Stimulated activated CD4-positive, alpha-beta T cell treated with anti-CD3 and anti-CD28 coated beads, Interleukin-1b, Interleukin-23, amount 100 ng/mL, for 48 hours (primary cell): ENCODE results near the gene ASCC3.

Experiments
- DNase-seq: peaks from one replicate; pipeline ENCODE4 v3.0.0-alpha.2; 2020

The ASCC3 gene

DNA sequence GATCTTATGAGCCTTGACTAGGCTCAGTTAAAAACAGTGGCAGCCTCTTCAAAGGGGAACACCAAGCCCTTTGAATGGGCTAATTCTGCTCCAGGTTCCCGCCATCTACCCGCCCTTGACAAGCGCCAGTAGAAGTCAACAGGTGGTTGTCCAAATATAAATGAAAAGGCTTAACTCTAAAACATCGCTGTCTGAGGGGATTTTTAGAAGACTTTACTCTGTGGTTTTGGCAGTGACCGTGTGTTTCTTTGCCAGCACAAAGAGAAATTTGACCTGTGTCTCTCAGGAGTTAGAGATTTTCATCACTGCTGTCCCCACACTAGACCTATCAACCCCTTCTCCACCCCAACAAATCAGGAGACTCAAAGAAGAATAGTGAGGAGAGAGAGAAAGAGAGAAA lies 396.7 kb downstream of the ASCC3 start:
- no peak for DNase-seq

DNA sequence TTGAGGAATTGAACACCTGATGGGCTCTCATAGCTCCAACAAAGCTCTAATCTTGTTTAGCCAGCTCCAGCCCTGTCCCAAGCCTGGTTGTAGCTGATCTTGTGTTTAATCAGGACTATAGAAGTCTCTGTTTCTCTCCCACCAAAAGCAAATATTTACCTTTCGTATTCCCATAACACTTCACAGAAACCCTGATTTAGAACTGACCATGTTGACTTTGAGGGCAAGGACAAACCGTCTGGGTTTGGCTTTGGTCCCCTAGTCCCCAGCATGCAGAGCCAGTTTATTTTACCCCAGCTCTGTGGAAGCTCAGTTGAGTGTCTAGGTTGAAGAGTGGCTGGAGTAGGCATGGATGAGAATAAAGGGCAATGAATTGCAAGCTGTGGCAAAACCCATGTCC lies 398.4 kb downstream of the ASCC3 start:
- no peak for DNase-seq

DNA sequence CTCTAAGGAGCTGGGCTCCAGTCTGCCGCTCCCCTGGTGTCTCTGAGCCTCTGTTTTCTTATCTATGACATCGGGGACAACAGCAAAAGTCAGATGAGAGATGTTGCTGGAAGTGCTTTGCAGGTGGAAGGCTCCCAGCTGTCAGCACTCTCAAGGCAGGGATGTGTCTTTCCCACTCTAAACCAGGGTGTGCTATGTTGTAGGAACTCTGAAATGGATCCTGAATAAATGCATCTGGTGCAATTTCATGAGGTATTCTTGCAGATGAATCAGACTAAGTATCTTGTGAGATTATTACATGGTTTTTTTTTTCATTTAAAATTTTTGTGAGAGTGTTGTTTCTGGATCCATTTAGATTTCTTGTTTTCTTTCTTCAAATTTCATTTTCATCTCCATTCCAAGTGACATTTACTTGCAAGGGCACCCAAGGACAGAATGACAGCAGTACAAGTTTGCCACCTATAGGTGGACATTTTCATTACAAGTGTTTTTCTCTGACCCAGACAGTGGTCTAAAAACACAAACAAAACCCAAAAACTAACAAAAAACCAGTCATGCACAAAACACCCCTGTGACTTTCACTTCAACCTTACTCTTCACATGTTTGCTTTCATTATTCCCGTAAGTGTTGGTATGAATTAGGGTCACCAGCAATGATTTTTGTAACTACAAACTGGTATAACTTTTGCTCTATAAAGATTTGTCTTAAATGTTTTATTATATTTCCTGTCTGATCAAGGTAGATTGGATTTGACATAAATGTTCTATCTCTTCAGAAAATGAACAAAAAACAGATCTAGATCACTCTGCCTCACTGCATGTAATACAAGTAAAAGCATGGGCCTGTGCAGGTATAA lies 401.7 kb downstream of the ASCC3 start:
- no peak for DNase-seq

DNA sequence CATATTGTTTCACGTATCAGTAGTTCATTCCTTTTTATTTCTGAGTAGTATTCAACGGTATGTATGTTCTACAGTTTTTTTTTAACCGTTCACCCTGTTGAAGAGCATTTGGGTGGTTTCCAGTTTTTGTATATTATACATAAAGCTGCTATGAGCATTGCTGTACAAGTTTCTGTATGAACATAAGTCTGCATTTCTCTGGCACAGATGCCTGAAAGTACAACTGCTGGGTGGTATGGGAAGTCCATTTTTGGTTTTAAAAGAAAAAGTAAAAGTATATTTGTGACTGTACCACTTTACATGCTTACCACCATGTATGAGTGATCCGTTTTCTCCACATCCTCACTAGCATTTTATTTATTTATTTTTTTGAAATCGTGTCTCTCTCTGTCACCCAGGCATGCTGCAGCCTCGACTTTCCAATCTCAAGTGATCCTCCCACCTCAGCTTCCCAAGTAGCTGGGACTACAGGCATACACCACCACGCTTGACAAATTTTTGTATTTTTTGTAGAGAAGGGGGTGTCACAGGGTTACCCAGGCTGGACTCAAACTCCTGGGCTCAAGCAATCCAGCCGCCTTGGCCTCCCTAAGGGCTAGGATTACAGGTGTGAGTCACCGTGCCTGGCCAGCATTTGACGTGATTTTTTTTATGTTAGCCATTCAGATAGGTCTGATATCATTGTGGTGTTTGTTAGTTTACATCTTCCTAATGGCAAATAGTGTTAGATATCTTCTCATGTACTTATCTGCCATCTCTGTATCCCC lies 405.4 kb downstream of the ASCC3 start:
- no peak for DNase-seq

DNA sequence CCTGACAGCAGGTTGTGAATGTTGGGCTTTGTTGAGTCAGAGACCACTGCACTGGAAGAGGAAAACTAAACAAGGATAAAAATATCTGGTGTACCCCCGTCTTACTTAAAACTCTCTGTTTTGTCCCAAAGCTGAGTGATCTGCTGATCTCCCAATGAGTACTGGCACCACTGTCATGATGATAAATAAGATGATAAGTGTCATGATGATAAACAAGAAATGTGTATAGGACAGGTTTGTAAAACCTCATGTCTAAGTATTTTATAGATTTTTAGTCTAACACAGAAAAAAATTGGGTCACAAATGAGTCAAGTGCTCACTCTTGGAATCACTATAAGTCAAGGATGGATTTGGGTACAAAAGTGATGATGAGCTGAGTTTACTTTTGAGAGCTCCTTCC lies 407.9 kb downstream of the ASCC3 start:
- no peak for DNase-seq

DNA sequence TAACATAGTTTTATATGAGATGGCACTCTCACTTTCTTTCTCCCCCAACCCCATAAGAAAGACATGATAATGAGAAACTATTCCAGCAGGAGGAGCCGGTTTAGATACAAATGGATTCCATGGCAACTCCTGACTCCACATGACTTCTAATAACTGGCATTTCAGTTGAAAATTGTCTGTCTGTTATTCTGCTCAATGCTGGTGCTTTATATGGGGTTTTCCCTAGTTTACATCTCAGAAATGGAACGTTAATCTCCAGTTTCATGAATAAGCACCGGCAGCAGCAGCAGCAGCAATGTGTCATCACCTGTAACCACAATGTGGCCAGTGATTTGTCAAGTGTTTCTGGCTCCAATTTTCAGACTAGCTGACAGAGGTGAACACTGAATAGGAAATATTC lies 408.5 kb downstream of the ASCC3 start:
- peak; percentile 65 for DNase-seq

DNA sequence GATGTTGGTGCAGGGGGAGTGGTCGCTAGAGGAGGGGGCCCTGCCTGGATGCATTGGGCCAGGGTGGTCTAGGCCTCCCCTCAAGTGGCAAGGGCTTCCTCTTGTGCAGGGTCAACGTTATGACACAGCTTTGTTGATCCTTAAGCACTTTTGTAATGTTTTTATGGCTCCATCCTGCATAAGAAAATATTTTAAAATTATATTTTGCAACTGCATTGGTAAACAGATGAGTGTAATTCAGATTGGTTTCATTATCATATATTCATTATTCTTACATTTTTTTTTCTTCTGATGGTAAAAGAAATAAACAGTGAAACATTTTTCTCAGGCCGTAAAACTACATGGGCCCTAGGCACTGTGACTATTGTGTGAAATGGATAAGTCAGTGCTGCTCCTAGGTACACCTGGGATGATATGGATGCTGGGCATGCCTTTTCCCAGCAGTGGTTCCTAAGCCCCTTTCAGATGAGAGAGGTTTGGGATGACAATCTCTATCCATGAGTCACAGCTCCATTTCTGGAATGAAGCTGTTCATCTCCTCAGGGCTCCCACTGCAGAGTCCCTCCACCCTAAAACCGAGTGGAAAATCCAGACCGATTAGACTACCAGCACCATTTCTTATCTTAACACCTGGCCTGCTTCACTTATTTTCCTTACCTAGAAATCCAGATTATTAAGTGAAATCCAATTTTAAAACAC lies 410.6 kb downstream of the ASCC3 start:
- DNase-seq, result no peak

DNA sequence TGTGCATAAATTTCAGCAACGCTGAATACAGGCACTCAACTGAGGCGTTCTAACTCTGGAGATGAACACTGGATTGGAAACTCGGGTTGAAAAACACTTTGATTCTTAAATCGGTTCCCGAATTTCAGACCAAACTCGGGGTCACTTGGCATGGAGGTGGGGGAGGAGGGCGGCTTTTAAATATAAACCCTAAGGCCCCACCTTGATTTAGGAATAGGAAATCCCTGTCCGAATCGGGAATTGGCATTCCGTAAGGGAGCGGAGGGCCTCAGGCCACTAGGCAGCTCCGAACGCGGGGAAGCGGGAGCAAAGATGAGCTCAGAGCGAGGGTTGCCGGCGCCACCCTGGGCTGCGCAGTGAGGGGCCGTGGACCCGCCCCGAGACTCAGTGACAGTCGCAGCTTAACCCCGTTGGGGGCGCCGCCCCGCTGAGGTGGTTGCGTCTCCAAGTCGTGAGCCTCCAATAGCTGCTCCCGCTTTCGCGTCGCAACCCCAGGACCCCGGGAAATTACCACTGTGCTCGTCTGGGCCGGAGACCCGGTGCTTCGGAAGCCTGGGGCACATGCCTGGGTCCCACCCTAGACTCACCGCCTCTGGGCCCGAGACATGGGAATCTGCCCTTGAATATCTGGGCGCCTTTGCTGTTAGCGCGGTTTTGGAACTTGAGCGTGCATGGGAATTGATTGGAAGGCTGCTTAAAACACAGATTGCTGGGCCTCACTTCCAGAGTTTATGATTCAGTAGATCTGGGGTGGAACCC lies 411.8 kb downstream of the ASCC3 start:
- DNase-seq, result no peak

DNA sequence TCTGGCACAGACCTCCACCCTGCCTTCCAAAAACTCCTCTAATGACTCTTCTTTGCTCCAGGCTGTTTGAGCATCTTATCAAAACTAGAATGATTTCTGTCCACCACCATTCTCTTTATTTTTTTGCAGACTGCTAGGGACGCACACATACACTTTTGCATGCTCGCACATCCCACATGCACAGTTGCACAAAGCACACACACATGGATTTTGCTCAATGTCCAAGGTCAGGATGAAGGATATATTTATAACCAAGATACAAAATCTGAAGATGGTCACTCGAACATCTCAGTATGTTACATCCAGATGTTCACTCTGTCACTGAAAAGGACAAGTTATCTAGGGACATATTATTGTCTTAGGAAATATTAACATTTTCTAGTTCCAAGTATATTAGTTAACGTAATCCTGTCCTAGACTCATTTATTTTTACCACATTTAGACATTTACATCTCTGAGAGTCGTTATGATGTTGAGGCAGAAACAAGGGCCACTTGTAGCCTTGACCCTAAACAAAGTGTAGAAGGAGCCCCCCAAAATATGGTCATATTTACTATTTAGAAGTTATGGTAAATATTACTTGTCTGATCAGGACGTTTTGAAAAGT lies 413.0 kb downstream of the ASCC3 start:
- DNase-seq, result no peak

DNA sequence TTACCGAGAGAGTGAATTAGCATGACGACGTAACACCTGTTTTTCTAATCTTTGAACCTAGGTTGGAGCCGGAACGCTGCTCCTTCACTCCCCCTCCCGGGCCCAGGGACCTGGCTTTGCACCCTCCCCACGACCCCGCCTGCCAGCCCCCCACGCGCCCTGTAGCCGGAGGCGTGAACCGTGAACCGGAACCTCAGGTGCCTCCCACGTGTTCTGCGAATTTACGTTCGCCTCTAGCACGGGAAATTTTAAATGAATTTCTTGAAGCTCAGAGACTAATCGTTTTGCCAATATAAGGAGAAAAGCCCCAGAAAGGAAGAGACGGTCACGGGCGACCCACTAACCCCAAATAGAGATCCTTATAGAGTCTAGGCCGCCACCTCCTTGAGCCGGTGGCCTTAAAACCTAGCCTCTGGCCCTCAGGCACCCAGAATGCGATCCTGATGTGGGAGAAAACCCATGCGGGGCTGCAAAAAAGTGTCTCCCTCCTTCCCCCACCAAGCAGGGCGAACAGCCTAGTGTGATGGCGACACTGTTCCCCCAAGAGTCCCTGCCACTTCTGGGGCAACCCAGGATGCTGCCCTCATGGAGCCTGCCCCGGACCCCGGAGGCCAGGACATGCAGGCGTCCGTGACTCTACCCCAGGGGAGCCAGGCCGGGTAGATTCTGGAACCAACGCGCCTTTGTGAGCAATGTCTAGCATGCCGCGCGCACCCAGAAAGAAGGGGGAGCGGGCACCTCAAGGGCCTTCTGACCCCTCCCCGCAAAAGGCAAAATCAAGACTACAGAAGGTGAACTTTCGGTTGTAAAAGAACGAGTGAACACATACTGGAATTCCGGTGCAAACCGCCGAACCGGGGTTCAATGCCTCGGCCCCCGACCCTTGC lies 413.8 kb downstream of the ASCC3 start:
- DNase-seq, result no peak

DNA sequence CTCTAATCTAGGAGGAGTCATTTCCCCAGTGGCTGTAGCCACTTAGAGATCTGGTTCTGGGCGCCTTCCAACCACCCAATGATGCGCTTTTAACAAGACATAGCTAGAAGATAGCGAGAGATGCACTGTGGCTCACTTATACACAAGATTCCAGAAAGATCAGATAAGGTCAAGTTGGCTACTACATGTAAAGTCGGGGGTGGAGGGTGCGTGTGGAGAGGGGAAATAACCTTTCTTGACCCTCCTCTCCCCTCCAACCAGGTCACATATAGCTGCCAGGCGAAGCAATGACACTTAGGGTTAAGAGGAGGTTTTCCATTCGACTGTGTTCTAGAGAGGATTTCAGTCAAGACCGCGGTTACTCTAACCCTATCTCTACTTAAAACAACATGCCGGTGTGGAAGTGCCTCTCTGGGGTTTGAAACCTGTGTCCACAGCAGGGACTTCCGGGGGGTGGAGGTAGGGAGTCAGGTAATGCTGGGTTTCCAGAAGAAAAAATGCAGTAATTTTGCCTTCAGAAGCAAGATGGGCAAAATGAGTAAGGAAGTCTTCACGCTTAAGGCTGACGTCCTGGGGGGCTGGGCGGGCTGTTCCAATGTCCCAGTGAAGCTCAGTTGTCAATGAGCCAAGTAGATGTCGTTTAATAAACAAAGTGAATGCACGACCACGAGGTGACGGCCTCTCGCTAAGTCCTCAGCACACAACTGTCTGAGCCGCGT lies 414.6 kb downstream of the ASCC3 start:
- no peak for DNase-seq

DNA sequence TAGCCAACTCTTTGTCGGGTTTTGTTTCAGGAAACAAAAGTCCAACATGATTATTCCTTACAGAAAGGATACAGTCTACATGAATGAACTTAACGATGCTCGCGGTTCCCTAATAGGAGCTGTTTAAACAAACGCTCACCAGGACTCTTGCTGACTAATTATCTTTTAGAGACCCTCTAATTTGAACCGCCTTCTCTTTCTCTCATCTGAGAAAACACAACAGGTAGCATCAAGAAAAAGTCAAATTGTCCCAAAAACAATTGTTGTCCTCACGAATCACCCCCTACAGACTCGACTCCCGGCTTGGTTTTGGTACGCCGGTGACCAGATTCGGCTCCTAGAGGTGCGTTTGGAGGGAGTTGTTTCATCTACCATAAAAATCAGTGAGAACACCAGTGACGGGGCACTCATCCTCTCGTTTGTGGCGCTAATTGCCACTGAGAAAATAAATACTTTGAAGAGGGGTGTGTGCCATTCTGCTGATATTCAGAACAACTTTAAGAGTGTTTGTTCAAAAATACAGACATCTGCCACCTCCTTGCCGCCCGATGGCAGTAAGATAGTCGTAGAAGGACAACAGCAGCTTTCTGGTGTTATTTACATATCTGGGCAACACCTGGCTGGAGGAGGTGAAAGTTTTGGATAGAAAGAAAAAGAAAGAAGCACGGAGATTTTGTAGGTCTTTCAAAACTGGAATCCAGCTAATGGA lies 415.3 kb downstream of the ASCC3 start:
- no peak for DNase-seq

DNA sequence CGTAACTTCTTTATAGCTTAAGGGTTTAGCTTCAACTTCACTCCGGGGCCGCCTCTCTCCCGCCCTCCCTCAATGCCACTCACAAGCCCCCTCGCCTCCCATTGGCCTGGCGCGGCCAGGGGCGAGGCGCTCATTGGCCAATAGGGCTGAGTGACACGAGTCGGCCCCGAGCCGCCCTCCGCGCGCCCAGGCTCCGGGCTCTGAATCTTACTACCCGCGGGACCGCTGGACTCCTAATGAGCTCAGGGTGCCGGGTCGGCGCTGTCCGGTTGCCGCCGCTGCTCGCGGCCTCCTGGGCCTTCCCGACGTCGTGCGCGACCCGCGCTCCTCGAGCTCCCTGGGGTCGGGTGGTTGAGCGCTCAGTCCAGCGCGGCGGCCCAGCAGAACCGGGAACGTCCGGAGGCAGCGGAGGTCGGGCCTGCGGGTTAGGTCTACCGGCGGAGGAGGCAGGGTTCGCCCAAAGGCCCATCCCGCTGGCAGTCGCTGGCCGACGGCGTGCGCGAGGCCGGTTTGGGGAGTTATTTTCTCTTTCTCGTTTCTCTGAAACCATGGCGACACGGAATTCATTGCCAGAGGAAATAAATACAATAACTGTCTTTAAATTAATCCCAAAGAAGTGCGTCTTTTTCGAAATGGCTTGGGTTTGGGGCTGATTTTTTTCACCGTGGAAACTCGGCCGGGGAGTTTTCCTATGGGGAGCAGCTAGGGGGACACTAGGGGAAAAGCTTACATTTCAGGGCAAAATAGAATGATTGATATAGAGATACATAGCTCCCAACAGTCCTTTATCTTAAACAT lies 416.0 kb downstream of the ASCC3 start, which contains the start of gene SIM1:
TSS of gene SIM1 (minus strand) at position 19 of the 798 bp plus-strand sequence. CDS start 1,453 bp downstream, outside the sequence.
- DNase-seq, result no peak

DNA sequence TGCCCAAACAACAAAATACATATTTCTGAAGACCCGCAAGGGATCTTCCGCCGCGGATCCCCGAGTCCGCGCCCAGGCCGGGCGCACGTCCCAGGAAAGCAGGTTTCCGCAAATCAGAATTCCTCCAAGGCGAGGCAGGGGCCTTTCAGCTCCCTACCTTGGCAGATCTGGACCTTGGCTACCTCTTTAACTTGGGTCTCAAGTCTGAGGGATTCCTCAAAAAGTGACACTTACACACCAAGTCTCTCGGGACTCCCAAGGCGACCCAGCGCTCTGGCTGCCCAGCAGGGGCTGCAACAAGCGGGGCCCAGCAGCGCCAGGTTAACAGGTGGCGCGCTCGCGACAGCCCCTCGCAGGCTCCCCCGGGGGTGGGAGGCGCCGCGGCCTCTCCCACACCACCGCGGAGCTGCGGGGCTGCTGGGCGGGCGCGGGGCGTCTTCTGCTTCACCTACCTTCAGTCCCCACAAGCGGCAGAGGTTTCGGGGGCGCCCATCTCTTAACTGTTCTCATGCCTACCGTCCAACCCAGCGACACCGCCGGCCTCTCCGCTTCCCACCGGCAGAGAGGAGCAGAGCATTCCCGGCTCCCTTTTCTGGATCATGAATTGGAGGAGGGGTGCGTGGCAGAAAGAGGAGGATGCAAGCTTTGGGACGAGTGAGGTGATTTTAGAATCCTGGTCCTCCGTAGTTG lies 416.8 kb downstream of the ASCC3 start:
- DNase-seq, result no peak

DNA sequence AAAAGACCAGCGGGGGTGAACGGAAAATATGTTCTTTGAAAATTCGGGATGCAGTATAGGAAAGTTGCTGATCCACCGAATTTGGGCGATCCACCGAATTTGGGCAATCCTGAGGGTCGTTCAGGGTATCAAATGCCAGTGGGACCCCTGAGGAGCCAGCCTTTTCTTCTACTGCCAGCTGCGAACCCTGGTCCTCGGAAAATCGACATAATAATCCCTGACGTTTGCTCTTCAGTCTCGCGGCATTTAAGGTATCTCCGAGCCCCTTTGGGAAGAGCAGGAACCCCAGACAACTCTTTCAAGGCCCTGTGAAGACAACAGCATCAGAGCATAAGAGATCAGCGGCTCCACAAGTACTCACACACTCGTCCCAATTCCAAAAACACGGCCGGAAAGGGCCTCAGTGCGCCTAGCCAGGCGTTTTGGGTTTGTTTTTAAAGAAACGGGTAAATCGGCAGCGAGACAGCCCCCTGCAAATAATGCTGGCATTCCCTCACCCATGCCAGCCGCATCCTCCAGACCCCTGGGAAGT lies 417.4 kb downstream of the ASCC3 start:
- DNase-seq, result no peak

DNA sequence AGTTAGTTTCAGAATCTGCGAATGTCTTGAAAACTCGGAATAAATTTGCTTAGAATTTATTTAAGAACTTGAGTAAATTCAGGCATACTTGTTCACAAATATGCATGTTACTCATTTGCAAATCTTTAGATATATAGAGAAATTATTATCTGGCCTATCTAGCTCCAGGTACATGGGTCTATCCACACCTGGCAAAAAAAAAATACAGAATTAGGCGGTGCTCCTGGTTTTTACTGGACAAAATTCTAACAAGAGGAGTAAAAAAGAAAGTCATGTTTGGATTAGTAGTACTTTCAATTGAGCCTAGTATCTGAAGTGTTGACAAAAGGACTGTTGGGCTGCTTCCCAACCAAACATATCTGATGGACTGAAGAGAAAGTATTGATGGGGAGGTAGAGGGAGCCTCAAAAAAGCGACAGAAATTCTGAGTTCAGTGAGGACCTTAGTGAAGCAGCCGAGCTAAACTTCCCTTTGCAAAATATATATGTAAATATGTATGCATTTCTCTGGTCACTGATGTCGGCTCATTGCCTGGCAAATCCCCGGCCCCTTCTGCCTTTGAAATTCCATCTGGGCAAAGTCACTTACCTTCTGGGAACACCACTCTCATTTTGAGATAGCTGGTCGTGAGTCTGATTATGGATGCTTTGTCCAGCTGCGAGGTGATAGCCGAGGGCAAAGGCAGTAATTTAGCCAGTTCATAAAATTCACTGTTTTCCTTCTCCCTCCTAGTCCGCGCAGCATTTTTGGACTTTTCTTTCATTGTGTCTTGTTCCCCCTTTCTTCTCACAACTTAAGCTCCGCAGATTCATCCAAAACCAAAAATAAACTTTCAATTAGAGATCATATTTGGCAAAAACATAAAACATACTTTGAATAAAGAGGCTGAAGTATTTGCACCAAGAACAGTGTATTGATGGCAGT lies 418.2 kb downstream of the ASCC3 start:
- no peak for DNase-seq
